GM20000 (cell line): ENCODE results near the gene TGIF1.

Experiments used
- DNase-seq: peaks from one replicate; pipeline ENCODE4 v3.0.0; 2012; ENCODE audit warnings: low spot score
- TF ChIP-seq, protein P1 (sequence below): IDR thresholded peaks from 2 replicates; pipeline ENCODE4 v1.5.1; 2012; ENCODE audit warnings: mild to moderate bottlenecking, control low read depth; ENCODE audit errors: extremely low read depth, missing control alignments

TGIF1 gene

DNA sequence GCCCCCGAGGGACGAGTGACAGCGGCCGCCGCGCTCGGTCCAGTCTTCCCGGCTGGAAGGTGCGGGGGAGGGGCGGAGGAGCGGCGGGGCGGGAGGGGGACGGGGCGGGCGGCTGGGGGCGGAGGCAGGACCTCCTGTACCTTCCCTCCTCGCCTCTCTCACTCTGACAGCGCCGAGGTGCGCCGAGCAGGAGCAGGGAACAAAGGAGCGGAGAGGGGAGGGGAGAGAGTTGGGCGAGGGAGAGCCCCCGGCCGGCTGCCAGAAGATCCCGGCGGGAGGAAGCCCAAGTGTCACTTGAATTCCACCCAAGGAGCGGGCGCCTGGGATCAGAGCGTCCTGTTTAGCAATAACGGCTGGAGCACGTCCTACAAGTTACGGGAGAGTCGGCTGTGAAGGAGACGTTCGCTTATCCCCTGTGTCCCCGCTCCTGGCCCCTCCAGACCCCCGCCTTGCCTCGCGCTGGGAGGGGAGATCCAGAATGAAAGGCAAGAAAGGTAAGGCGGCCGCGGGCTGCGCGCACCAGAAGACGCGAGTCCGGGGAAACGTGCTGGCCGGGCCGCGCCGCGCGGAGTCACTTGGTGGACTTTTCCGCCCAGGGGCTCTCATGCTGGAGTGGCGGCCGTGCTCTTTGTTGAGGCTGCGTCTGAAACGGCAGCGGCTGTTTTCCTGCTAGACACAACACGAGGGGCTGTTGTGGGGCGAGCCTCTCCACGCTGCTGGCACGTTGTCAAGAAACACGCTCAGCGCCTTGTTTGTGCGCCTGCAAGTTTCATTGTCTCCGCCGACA, at the start of gene TGIF1:
TGIF1 (plus strand) TSS at position 161 of the 787 bp plus-strand sequence; CDS start at position 479, 318 bp downstream.
- DNase-seq, result peak; percentile 45

DNA sequence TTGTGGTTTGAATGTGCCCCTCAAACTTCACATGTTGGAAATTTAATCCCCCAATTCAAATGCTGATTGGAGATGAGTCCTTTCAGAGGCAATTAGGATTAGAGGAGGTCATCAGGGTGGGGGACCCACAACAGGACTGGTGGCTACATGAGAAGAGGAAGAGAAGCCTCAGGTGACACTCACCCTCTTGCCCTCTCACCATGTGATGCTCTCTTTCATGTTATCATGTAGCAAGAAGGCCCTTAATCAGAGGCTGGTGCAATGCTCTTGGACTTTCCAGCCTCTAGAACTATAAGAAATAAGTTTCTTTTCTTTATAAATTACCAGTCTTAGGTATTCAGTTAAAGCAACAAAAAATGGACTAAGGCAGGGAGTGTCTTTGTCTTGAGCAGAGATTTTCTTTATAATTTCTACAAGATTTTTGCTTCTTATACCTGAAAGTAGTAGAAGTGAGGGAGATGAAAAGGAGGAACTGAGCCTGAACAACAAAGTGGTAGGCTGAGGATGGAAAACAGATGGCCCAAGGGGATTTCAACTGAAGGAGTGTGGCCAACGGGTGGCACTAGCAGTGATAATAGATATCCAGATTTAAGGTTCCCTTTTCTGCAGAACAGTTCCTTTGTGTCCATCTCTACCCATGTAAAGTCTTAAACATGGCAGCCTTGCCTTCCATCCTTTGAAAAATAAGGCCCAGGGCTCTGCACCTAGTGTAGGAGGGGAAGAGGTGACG, 49.2 kb upstream of the TGIF1 start:
- TF ChIP-seq, protein P1, sequence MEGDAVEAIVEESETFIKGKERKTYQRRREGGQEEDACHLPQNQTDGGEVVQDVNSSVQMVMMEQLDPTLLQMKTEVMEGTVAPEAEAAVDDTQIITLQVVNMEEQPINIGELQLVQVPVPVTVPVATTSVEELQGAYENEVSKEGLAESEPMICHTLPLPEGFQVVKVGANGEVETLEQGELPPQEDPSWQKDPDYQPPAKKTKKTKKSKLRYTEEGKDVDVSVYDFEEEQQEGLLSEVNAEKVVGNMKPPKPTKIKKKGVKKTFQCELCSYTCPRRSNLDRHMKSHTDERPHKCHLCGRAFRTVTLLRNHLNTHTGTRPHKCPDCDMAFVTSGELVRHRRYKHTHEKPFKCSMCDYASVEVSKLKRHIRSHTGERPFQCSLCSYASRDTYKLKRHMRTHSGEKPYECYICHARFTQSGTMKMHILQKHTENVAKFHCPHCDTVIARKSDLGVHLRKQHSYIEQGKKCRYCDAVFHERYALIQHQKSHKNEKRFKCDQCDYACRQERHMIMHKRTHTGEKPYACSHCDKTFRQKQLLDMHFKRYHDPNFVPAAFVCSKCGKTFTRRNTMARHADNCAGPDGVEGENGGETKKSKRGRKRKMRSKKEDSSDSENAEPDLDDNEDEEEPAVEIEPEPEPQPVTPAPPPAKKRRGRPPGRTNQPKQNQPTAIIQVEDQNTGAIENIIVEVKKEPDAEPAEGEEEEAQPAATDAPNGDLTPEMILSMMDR, result no peak
- DNase-seq, result no peak

More for the DNA sequence above, at the start of gene TGIF1:
- TF ChIP-seq, protein P1, result no peak

DNA sequence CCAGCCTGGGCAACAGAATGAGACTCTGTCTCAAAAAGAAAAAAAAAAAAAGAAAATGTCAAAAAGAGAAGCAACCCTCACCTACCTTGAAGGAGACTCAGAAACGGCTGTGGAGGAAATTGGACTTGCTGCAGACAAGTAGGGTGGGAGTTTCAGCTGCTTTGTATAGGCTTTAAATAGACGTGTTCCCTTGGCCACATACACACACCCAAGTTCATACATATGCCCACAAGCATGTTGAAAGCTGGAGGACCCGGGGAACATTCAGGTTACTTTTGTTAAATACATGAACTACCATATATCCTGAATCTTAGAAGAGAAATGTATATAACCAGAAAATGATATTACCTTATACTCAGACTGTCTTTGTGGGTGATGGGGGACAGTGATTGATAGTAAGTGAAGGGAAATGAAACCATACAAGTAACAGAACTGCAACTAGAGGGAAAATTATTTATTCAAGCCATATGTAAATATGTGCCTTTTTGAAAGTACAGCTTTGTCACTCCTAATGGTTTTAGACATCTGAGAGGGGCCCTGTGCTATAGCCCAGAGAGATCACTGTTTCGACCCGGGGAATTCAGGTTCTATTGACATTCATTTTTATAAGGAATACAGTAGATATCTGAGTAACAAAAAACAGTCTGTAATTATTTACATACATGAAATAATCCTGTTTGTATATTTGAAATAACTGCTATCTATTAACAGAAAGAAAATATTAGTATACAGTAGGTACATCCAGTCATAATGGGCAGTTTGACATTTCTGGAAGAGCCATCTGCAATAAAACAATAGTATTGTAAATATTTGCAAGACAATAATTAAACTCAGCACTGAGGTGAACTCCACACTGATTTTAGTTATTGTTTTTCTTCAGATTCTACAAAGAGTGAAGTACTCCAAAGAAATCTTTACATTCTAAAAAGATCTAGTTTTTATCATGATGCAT, 48.0 kb upstream of the TGIF1 start:
- peak; percentile 70 for DNase-seq
- TF ChIP-seq, protein P1, result no peak

DNA sequence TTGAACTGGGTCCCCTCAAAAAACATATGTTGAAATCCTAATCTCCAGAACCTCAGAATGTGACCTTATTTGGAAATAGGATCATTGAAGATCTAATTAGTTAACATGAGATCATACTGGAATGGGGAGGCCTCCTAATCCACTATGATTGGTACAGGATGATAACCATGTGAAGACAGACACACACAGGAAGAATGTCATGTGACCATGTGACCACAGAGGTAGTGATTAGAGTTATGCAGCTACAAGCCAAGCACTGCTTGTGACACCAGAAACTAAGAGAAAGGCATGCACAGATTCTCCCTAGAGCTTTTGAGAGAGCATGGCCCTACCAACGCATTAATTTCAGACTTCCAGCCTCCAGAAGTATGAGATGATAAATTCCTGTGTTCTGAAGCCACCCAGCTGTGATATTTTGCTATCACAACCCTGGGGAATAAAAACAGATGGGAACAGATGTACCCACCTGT, 47.0 kb upstream of the TGIF1 start:
- TF ChIP-seq, protein P1, result no peak
- no peak for DNase-seq

DNA sequence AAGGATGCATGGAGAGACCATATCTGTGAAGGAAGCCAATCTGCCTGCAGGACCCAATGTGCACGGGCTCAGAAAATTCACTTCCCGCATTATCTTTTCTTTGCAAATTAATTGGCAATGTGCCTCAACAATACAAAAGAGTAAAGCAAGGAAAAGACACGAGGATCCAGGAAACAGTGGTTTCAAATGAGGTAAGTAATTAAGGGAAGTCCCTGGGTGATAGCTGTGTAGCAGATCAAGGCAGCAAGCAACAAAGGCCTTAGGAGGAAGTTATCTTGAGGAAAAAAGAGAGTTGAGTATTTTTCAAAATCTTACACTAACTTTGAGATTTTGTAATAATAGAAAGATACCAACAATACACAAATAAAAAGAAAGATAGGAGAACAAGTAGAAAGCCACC, 44.3 kb upstream of the TGIF1 start:
- TF ChIP-seq, protein P1, result no peak
- no peak for DNase-seq

DNA sequence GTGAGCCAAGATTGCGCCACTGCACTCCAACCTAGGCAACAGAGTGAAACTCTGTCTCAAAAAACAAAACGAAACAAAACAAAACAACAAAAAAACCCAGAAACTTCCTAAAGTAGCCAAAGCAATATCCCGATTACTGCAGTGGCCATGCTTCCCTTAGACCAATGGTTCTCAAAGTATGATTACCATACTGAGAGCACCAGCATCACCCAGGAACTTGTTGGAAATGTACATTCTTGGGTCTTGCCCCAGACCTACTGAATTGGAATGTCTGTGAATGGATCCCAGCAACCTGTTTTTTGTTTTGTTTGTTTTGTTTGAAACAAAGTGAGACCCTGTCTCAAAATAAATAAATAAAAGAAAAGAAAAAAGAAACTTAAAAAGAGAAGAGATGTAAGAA, 41.9 kb upstream of the TGIF1 start:
- DNase-seq, result no peak
- TF ChIP-seq, protein P1, result no peak
